MM.1S (cell line): ENCODE results near the gene TTF2.

ENCODE experiments used
- DNase-seq: peaks from one replicate; pipeline ENCODE4 v3.0.0-alpha.2; 2015
- H2AFZ ChIP-seq: fragments of 300-600 bp; sonication (generic); 2 replicates; pipeline ENCODE4 v1.6.0; 2016; ENCODE audit warnings: antibody characterized with exemption, low read length
- H3F3A ChIP-seq: fragments of 300-600 bp; sonication (generic); 2 replicates; pipeline ENCODE4 v1.6.1; 2016; ENCODE audit warnings: mild to moderate bottlenecking, antibody characterized with exemption, low read length, moderate library complexity, mixed read lengths; ENCODE audit not compliant: insufficient read depth
- H3K27ac ChIP-seq: fragments of 300-600 bp; sonication (generic); 2 replicates; pipeline ENCODE4 v1.5.1; 2016; ENCODE audit warnings: mild to moderate bottlenecking, low read length
- H3K27me3 ChIP-seq: fragments of 300-600 bp; sonication (generic); replicated peaks from 2 replicates; pipeline ENCODE4 v1.6.0; 2016; ENCODE audit warnings: low read length; ENCODE audit not compliant: insufficient read depth
- H3K36me3 ChIP-seq: fragments of 300-600 bp; sonication (generic); replicated peaks from 2 replicates; pipeline ENCODE4 v1.6.1; 2016; ENCODE audit warnings: mild to moderate bottlenecking, low read length, mixed read lengths; ENCODE audit not compliant: insufficient read depth
- H3K4me1 ChIP-seq: fragments of 300-600 bp; sonication (generic); 2 replicates; pipeline ENCODE4 v1.6.1; 2016; ENCODE audit warnings: low read length, mixed read lengths
- H3K4me2 ChIP-seq: fragments of 300-600 bp; sonication (generic); 2 replicates; pipeline ENCODE4 v1.6.0; 2016; ENCODE audit warnings: low read depth, low read length
- H3K4me3 ChIP-seq: fragments of 300-600 bp; sonication (generic); 2 replicates; pipeline ENCODE4 v1.5.1; 2016; ENCODE audit warnings: low read length, mixed read lengths
- H3K79me2 ChIP-seq: fragments of 300-600 bp; sonication (generic); 2 replicates; pipeline ENCODE4 v1.6.1; 2016; ENCODE audit warnings: mixed run types, low read length, mixed read lengths
- H3K9ac ChIP-seq: fragments of 300-600 bp; sonication (generic); 2 replicates; pipeline ENCODE4 v1.6.1; 2016; ENCODE audit warnings: low read length, mixed read lengths
- H3K9me2 ChIP-seq: fragments of 300-600 bp; sonication (generic); replicated peaks from 2 replicates; pipeline ENCODE4 v1.6.1; 2016; ENCODE audit warnings: mild to moderate bottlenecking, low read length, mixed read lengths; ENCODE audit not compliant: insufficient read depth
- H3K9me3 ChIP-seq: fragments of 300-600 bp; sonication (generic); replicated peaks from 2 replicates; pipeline ENCODE4 v1.6.1; 2016; ENCODE audit warnings: mild to moderate bottlenecking, low read length, mixed read lengths; ENCODE audit not compliant: insufficient read depth
- H4K20me1 ChIP-seq: fragments of 300-600 bp; sonication (generic); 2 replicates; pipeline ENCODE4 v1.6.1; 2016; ENCODE audit warnings: mild to moderate bottlenecking, low read length, moderate library complexity, mixed read lengths; ENCODE audit not compliant: insufficient read depth
- EZH2 ChIP-seq: fragments of 300-600 bp; sonication (generic); optimal IDR thresholded peaks from 2 replicates; pipeline ENCODE3; 2017; ENCODE audit warnings: low read depth, mild to moderate bottlenecking, antibody characterized with exemption, low read length, mixed read lengths
- EZH2phosphoT487 ChIP-seq: fragments of 300-600 bp; sonication (generic); IDR thresholded peaks from 2 replicates; pipeline ENCODE4 v1.6.1; 2018; ENCODE audit warnings: antibody characterized with exemption, low read length
- TF ChIP-seq, protein P1 (sequence below): fragments of 300-600 bp; sonication (generic); IDR thresholded peaks from 2 replicates; pipeline ENCODE4 v1.5.1; 2016; ENCODE audit warnings: antibody characterized with exemption, low read length, mixed read lengths

The TTF2 gene

GRCh38 chr1:117122330-117123025 lies 62.4 kb downstream of the TTF2 start:
- Histone ChIP-seq H3K9ac (no peak overlapping the region; the same call in 1 of the 2 replicates), H2AFZ (peak overlapping the region; percentile 74), H3K36me3 (no peaks in the 10 kb centered on the region), H3K27me3 (no peaks in the 10 kb centered on the region), H3K27ac (no peak overlapping the region), H3K4me2 (peak overlapping the region; percentile 37; the same call in 1 of the 2 replicates), H4K20me1 (no peaks in the 10 kb centered on the region), H3K9me2 (no peaks in the 10 kb centered on the region), H3F3A (no peaks in the 10 kb centered on the region), H3K79me2 (no peaks in the 10 kb centered on the region), H3K9me3 (no peaks in the 10 kb centered on the region), H3K4me3 (peak overlapping the region; percentile 77), H3K4me1 (no peaks in the 10 kb centered on the region)
- DNase-seq: no peak
- TF ChIP-seq, protein P1, sequence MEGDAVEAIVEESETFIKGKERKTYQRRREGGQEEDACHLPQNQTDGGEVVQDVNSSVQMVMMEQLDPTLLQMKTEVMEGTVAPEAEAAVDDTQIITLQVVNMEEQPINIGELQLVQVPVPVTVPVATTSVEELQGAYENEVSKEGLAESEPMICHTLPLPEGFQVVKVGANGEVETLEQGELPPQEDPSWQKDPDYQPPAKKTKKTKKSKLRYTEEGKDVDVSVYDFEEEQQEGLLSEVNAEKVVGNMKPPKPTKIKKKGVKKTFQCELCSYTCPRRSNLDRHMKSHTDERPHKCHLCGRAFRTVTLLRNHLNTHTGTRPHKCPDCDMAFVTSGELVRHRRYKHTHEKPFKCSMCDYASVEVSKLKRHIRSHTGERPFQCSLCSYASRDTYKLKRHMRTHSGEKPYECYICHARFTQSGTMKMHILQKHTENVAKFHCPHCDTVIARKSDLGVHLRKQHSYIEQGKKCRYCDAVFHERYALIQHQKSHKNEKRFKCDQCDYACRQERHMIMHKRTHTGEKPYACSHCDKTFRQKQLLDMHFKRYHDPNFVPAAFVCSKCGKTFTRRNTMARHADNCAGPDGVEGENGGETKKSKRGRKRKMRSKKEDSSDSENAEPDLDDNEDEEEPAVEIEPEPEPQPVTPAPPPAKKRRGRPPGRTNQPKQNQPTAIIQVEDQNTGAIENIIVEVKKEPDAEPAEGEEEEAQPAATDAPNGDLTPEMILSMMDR: no peak
- TF ChIP-seq EZH2 (no peak), EZH2phosphoT487 (no peak)

GRCh38 chr1:117123274-117123673 lies 63.1 kb downstream of the TTF2 start:
- H4K20me1 ChIP-seq: no peaks in the 10 kb centered on the region
- H3K27ac ChIP-seq: no peak overlapping the region
- H3K79me2 ChIP-seq: no peaks in the 10 kb centered on the region
- no peak overlapping the region for H2AFZ ChIP-seq
- H3K4me3 ChIP-seq: no peak overlapping the region
- no peak overlapping the region for H3K9ac ChIP-seq
- no peaks in the 10 kb centered on the region for H3K27me3 ChIP-seq
- H3K36me3 ChIP-seq: no peaks in the 10 kb centered on the region
- no peak overlapping the region for H3K4me2 ChIP-seq
- H3F3A ChIP-seq: no peaks in the 10 kb centered on the region
- H3K9me2 ChIP-seq: no peaks in the 10 kb centered on the region
- DNase-seq: no peak
- TF ChIP-seq EZH2 (no peak), EZH2phosphoT487 (no peak)
- TF ChIP-seq, protein P1: no peak
- no peaks in the 10 kb centered on the region for H3K4me1 ChIP-seq
- no peaks in the 10 kb centered on the region for H3K9me3 ChIP-seq

- Histone ChIP-seq H3K9me3 (no peaks in the 10 kb centered on the region), H3K4me2 (no peak overlapping the region), H3F3A (no peaks in the 10 kb centered on the region), H2AFZ (no peak overlapping the region), H3K27ac (no peak overlapping the region), H4K20me1 (no peaks in the 10 kb centered on the region), H3K36me3 (no peaks in the 10 kb centered on the region), H3K9ac (no peak overlapping the region), H3K4me1 (no peaks in the 10 kb centered on the region), H3K79me2 (no peaks in the 10 kb centered on the region), H3K9me2 (no peaks in the 10 kb centered on the region), H3K4me3 (no peak overlapping the region), H3K27me3 (no peaks in the 10 kb centered on the region)
- no peak for TF ChIP-seq EZH2
- TF ChIP-seq EZH2phosphoT487: no peak
- TF ChIP-seq, protein P1: no peak
- DNase-seq: no peak
Measured at GRCh38 chr1:117124661-117125060, 64.5 kb downstream of the TTF2 start.
